GM12873 (cell line): Measurements from ENCODE around the gene FSD1L.

Experiments
- TF ChIP-seq, protein P1 (sequence below): IDR thresholded peaks from 2 replicates; pipeline ENCODE4 v1.5.1; 2012; ENCODE audit warnings: low read depth, mild to moderate bottlenecking, moderate library complexity, low read length, control low read depth; ENCODE audit not compliant: insufficient read depth; ENCODE audit errors: missing control alignments

FSD1L gene

DNA sequence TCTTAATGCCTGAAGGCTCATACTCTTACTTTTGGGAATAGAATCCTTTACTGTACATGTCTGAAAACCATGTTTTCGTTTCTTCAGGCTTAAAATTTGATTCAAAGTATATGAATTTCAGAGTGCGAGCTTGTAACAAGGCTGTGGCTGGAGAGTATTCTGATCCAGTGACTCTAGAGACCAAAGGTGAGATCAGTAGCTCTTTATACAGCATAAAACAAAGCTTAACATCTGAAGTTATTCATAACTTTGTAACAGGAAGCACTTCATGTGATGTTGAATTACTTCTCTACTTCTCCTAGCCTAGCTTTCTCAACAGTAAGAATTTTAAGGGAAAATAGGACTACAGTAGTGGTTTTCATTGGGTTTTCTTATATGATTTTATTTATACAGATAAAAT is 60.7 kb downstream of the FSD1L start:
- TF ChIP-seq, protein P1, sequence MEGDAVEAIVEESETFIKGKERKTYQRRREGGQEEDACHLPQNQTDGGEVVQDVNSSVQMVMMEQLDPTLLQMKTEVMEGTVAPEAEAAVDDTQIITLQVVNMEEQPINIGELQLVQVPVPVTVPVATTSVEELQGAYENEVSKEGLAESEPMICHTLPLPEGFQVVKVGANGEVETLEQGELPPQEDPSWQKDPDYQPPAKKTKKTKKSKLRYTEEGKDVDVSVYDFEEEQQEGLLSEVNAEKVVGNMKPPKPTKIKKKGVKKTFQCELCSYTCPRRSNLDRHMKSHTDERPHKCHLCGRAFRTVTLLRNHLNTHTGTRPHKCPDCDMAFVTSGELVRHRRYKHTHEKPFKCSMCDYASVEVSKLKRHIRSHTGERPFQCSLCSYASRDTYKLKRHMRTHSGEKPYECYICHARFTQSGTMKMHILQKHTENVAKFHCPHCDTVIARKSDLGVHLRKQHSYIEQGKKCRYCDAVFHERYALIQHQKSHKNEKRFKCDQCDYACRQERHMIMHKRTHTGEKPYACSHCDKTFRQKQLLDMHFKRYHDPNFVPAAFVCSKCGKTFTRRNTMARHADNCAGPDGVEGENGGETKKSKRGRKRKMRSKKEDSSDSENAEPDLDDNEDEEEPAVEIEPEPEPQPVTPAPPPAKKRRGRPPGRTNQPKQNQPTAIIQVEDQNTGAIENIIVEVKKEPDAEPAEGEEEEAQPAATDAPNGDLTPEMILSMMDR = no peak

DNA sequence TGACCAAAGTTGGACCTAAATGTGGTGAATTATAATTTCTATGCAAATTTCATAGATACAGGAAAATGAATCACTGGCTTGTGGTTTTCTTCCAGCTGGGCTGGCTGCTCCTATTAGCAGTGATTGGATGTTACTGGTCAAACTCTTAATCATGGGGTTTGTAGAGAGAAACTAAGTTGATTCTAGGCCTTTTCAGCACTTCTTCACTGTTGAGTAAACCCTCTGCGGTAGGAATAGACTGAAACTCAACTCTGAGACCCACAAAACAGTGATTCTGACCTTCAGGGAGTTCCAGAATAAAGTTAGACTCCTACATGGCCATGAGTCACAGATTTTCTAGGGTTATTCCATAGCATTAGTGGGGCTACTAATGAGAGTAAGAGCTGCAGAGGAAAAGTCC is 62.2 kb downstream of the FSD1L start:
- TF ChIP-seq, protein P1 = no peak

DNA sequence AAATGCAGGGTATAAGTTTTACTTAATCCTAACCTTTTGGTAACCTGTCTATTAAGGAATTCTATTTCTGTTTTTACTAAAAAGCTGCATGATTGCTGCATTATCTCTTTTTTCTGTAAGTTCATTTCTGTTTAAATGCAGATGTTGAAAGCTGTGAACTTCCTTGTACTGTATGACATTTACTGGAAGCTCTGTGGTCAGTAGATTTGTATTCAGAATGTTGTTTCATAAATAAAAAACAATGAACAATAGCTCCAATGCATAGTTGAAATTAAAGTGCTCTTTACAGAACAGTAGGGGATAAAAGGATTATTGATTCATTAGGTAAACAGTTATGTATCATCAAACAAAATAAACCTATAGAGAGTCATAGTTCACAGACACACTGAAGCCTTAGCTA is 63.6 kb downstream of the FSD1L start:
- TF ChIP-seq, protein P1 = no peak

DNA sequence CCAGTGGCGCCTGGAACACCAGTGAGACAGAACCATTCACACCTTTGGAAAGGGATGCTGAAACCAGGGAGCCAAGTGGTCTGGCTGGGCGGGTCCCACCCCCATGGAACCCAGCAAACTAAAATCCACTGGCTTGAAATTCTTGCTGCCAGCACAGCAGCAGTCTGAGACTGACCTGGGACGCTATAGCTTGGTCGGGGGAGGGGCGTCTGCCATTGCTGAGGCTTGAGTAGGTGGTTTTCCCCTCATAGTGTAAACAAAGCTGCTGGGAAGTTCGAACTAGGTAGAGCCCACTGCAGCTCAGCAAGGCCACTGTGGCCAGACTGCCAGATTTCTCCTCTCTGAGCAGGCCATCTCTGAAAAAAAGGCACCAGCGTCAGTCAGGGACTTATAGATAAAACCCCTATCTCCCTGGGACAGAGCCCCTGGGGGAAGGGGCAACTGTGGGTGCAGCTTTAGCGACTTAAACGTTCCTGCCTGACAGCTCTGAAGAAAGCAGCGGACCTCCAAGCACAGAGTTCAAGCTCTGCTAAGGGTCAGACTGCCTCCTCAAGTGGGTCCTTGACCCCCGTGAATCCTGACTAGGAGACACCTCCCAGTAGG is 68.1 kb downstream of the FSD1L start:
- TF ChIP-seq, protein P1 = no peak

DNA sequence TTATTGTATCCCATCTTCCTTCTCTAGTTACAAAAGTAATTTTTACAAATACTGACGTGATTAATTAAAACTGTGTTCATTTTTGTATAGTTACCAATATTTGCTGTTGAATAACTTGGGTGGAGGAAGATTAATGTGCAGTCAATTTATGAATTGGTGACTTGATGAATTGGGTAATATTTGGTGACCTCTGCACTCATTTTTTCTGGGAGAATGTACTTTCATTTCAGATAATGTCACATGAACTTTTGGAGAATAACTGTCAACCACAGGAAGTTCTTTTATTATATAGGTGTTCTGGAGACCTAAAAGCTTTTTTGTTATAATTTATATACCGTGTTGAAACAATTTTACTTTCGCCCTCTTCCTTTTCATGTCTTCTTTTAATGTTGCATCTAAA is 83.7 kb downstream of the FSD1L start:
- TF ChIP-seq, protein P1 = no peak

DNA sequence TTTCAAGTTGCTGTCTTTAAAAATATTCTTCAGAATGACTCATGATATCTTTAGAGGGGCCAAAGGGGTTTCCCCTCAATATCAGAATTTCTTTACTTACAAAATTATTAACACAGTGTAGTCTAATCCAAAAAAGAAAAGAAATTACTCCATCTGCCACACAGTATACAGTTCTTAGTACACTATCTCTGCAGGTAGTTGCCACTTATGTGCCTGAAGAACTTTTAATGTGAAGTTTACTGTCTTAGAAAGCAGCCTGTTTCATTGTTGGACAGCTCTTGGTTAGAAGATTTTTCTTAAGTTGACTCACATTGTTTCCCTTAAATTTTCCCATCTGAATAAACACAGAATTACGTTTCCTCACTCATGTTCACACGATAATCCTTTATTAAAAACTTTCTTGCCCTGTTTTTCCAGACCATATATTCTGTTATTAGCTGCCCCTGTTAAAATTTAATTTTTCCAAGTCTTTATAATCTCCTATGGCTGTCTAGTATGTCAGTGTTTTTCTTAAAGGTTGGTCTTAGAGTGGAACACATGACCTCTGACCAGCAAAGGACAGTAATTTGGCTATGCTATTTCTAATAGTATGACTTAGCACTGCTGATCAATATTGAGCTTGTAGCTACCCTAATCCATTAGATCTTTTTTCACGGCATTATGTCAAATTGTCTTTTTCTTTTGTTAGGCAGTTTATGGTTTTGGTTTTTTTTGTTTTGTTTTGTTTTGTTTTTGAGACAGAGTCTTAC is 88.3 kb downstream of the FSD1L start:
- TF ChIP-seq, protein P1 = no peak

DNA sequence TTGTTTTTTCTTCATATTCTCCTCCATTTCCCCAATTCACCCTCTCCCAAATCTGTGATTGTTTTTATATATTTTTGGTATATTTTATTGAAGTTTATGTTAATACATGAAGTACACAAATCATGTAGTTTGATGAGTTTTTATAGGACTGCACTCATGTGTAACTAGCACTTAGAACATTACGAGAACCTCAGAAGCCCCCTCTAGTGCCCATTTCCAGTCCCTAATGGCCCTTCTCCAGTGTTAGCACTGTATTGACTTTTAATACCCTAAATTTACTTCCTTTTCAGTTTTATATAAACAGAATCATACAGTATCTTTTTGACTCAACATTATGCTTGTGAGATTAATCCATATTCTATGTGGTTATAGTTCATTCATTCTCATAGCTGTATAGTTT is 91.6 kb downstream of the FSD1L start:
- TF ChIP-seq, protein P1 = no peak
